Suppressor macrophage treated with lipopolysaccharide for 1 hour (primary cell): ENCODE measurements around the gene SCYGR4.
"Not testable (repeated sequence)": the region's sequence is repeated elsewhere in the genome, so short reads cannot be mapped to it uniquely, and the experiment has no call there.

ENCODE experiments used
- DNase-seq, 3 donors: peaks; one replicate each; pipeline ENCODE4 v3.0.0-alpha.2; 2020 to 2022

SCYGR4 gene

GRCh38 chr2:227614740-227615139, 2.6 kb upstream of the SCYGR4 start, which contains the start of gene SCYGR3:
Gene SCYGR3, minus strand, starts transcription at chr2:227614840. Its CDS starts 0 bp downstream, at chr2:227614840.
- DNase-seq, result no peak

GRCh38 chr2:227615181-227615580, 2.1 kb upstream of the SCYGR4 start:
- DNase-seq, result no peak

GRCh38 chr2:227615906-227616305, 1.4 kb upstream of the SCYGR4 start:
- DNase-seq, result no peak

- no peak for DNase-seq
Observed at GRCh38 chr2:227616631-227617030, 667 bp upstream of the SCYGR4 start.

GRCh38 chr2:227623226-227623625, 5.9 kb downstream of the SCYGR4 start:
- DNase-seq, result peak; percentile 18 to 53 (median 22)

- no peak for DNase-seq
Observed at GRCh38 chr2:227625420-227625819, 8.1 kb downstream of the SCYGR4 start.

GRCh38 chr2:227626580-227627151, 9.4 kb downstream of the SCYGR4 start:
- peak; percentile 7 to 45 (median 20) for DNase-seq

- DNase-seq, result peak; percentile 36 to 59 (median 38)
Observed at GRCh38 chr2:227627769-227628168, 10.5 kb downstream of the SCYGR4 start.

- DNase-seq, result no peak
Observed at GRCh38 chr2:227629435-227629834, 12.1 kb downstream of the SCYGR4 start.

GRCh38 chr2:227630322-227630721, 13.0 kb downstream of the SCYGR4 start:
- no peak for DNase-seq

- DNase-seq, result no peak
Observed at GRCh38 chr2:227632827-227633226, 15.5 kb downstream of the SCYGR4 start.

GRCh38 chr2:227634201-227634600, 16.9 kb downstream of the SCYGR4 start:
- no peak for DNase-seq

- no peak for DNase-seq
Observed at GRCh38 chr2:227642656-227643055, 25.4 kb downstream of the SCYGR4 start.

GRCh38 chr2:227643990-227644551, 26.8 kb downstream of the SCYGR4 start:
- DNase-seq, result no peak

- peak; percentile 32 to 76 (median 50) for DNase-seq
Observed at GRCh38 chr2:227653419-227653818, 36.1 kb downstream of the SCYGR4 start.

GRCh38 chr2:227654426-227654825, 37.1 kb downstream of the SCYGR4 start:
- DNase-seq, result peak; percentile 22 to 60 (median 41)

GRCh38 chr2:227655454-227655853, 38.2 kb downstream of the SCYGR4 start:
- DNase-seq, result peak; percentile 82 to 96 (median 95)

GRCh38 chr2:227657199-227657845, 40.0 kb downstream of the SCYGR4 start:
- DNase-seq, result peak; percentile 34 to 63 (median 51)

GRCh38 chr2:227661025-227661649, 43.8 kb downstream of the SCYGR4 start:
- no peak for DNase-seq

- no peak for DNase-seq
Observed at GRCh38 chr2:227661827-227662226, 44.5 kb downstream of the SCYGR4 start.

- DNase-seq, result no peak
Observed at GRCh38 chr2:227665189-227665940, 48.1 kb downstream of the SCYGR4 start.

- not testable (repeated sequence) for DNase-seq
Observed at GRCh38 chr2:227666631-227667170, 49.4 kb downstream of the SCYGR4 start, which contains the start of gene SCYGR5. Gene SCYGR5, plus strand, starts transcription at chr2:227666804. Its CDS starts 0 bp downstream, at chr2:227666804.
